Vagina (tissue), 2 donors: ENCODE results near the gene PIK3R3.

Source experiments
- POLR2A ChIP-seq, 2 donors: fragments of 450-650 bp; IDR thresholded peaks; one replicate each; pipeline ENCODE4 v1.6.1; 2017; ENCODE audit warnings: antibody characterized with exemption in 2 of 2, mild to moderate bottlenecking in 2 of 2, moderate library complexity in 2 of 2
- POLR2AphosphoS5 ChIP-seq, 2 donors: sonication (generic); formaldehyde crosslinking; IDR thresholded peaks; one replicate each; pipeline ENCODE4 v1.9.0; 2017; ENCODE audit warnings: antibody characterized with exemption in 2 of 2, mild to moderate bottlenecking in 2 of 2, low read depth in 1 of 2; ENCODE audit not compliant: insufficient read depth in 1 of 2
- TF ChIP-seq, protein P1 (sequence below), 3 experiments: fragments of 450-650 bp in 2 of 3; fragments of 200-600 bp in 1 of 3; sonication (generic) in 1 of 3; IDR thresholded peaks; one replicate each; pipeline ENCODE4 v1.5.1; 2017 to 2019; ENCODE audit warnings: antibody characterized with exemption in 3 of 3, mild to moderate bottlenecking in 2 of 3, moderate library complexity in 2 of 3

DNA sequence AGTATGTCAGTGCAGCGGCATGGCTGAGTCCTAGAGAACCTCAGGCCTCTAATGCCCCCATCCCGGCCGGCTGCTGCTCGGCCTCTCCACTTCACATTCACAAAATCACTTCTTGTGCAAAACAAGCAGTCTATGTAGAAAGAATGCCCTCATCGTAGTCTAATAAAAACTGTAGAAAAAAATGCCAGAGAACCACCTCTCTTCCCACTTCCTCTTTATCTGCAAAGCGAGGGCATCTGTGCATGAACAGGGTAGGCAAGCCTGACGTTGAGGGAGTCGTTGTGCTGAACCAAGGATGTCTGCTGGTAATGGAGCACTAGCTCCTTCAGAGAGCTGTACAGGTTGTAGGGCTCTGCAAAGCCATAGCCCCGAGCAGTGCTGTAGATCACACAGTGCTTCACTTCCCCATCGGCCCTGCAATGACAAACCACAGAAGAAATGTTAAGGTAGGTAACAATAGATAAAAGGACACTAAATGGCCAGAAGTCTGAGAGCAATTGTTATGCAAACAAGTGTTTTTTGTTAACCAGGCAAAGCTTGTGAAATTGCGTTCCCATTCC is 88.9 kb downstream of the PIK3R3 start:
- TF ChIP-seq, protein P1, sequence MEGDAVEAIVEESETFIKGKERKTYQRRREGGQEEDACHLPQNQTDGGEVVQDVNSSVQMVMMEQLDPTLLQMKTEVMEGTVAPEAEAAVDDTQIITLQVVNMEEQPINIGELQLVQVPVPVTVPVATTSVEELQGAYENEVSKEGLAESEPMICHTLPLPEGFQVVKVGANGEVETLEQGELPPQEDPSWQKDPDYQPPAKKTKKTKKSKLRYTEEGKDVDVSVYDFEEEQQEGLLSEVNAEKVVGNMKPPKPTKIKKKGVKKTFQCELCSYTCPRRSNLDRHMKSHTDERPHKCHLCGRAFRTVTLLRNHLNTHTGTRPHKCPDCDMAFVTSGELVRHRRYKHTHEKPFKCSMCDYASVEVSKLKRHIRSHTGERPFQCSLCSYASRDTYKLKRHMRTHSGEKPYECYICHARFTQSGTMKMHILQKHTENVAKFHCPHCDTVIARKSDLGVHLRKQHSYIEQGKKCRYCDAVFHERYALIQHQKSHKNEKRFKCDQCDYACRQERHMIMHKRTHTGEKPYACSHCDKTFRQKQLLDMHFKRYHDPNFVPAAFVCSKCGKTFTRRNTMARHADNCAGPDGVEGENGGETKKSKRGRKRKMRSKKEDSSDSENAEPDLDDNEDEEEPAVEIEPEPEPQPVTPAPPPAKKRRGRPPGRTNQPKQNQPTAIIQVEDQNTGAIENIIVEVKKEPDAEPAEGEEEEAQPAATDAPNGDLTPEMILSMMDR (IDR thresholded peaks at IDR 0.05): no peak
- no peak for TF ChIP-seq POLR2A (IDR thresholded peaks at IDR 0.05)
- TF ChIP-seq POLR2AphosphoS5 (IDR thresholded peaks at IDR 0.05; ENCODE audit: insufficient read depth in 1 of 2, low read depth in 1 of 2): no peak
